Hematopoietic multipotent progenitor cell treated with erythropoietin and hydrocortisone succinate and interleukin-3 and kit ligand, for 15 days (in vitro differentiated cells): ENCODE data around the gene STK11IP.

ENCODE experiments used
- DNase-seq: peaks from one replicate; pipeline ENCODE4 v3.0.0-alpha.2; 2015; ENCODE audit warnings: low spot score

Gene STK11IP

GRCh38 chr2:219563271-219563928 is 34.3 kb upstream of the STK11IP start:
- DNase-seq, result no peak

GRCh38 chr2:219565130-219566080 is 32.3 kb upstream of the STK11IP start:
- DNase-seq, result no peak

GRCh38 chr2:219566640-219567039 is 31.0 kb upstream of the STK11IP start:
- DNase-seq, result no peak

GRCh38 chr2:219567131-219567530 is 30.5 kb upstream of the STK11IP start:
- DNase-seq, result no peak

- no peak for DNase-seq
Measured at GRCh38 chr2:219567791-219568361, 29.8 kb upstream of the STK11IP start.

- no peak for DNase-seq
Measured at GRCh38 chr2:219569041-219569440, 28.6 kb upstream of the STK11IP start.

GRCh38 chr2:219569635-219570034 is 28.0 kb upstream of the STK11IP start:
- DNase-seq, result no peak

- DNase-seq, result no peak
Measured at GRCh38 chr2:219570194-219570923, 27.3 kb upstream of the STK11IP start.

- DNase-seq, result no peak
Measured at GRCh38 chr2:219570924-219571310, 26.7 kb upstream of the STK11IP start.

GRCh38 chr2:219571311-219572236 is 26.1 kb upstream of the STK11IP start, which contains the start of gene OBSL1:
Gene OBSL1 (minus strand): TSS chr2:219571539. CDS start chr2:219571232, 307 bp downstream.
- DNase-seq, result no peak

- DNase-seq, result no peak
Measured at GRCh38 chr2:219572237-219573001, 25.2 kb upstream of the STK11IP start, which contains the start of gene INHA. Gene INHA (plus strand): TSS chr2:219572310. CDS start chr2:219572375, 65 bp downstream.

- no peak for DNase-seq
Measured at GRCh38 chr2:219573166-219573565, 24.5 kb upstream of the STK11IP start.

- DNase-seq, result no peak
Measured at GRCh38 chr2:219574484-219575311, 23.0 kb upstream of the STK11IP start.

- DNase-seq, result no peak
Measured at GRCh38 chr2:219575566-219576504, 21.8 kb upstream of the STK11IP start.

GRCh38 chr2:219576505-219577388 is 20.9 kb upstream of the STK11IP start:
- no peak for DNase-seq

- no peak for DNase-seq
Measured at GRCh38 chr2:219578811-219579613, 18.6 kb upstream of the STK11IP start.
